HCT116 (cell line): Measurements from ENCODE around the gene BCR. TPM values are rescaled to one million over a fixed set of nuclear protein-coding genes. Genes with fewer than 3 reads are reported as not detected.

Experiments
- ATAC-seq: fragments of 200-7000 bp; cut with Tn5 transposase; 2 replicates; pipeline ENCODE4 v1.9.1; 2020; ENCODE audit warnings: mild to moderate bottlenecking, moderate library complexity
- BruUV-seq: library from RNA; stranded (reverse); fragments of 400-500 nt; replicated peaks from 2 replicates; lab custom pipeline; 2021; lab: Mats Ljungman, UMichigan
- CTCF ChIA-PET: fragments of 300-600 bp; sonication (Branson Sonifier 250); formaldehyde crosslinking; loops from one replicate; lab custom pipeline; 2021; ENCODE audit warnings: antibody characterized with exemption; lab: Charles Lee
- POLR2A ChIA-PET: fragments of 300-600, 350-600 bp; sonication (Branson Sonifier 250); formaldehyde crosslinking; loops from one replicate; lab custom pipeline; 2021; ENCODE audit warnings: antibody characterized with exemption; lab: Charles Lee
- RAD21 ChIA-PET, 2 experiments: fragments of 300-600 bp; sonication (Branson Sonifier 250); formaldehyde crosslinking; loops; one replicate each; lab custom pipeline; 2023; ENCODE audit warnings: low total read pairs in 2 of 2; ENCODE audit not compliant: uncharacterized antibody in 2 of 2, unreplicated experiment in 2 of 2, low non-redundant PET in 1 of 2; lab: Charles Lee
- DNase-seq: peaks from one replicate; pipeline ENCODE4 v3.0.0-alpha.2; 2010; ENCODE audit warnings: low read depth, low spot score
- H2AFZ ChIP-seq: fragments of 200-600 bp; shearing (Covaris generic), sonication (generic); 2 replicates; pipeline ENCODE4 v1.6.1; 2017; ENCODE audit warnings: low read depth, mixed run types, mixed read lengths, antibody characterized with exemption, low read length; ENCODE audit not compliant: poor library complexity, severe bottlenecking
- H3K27ac ChIP-seq: 2 replicates; pipeline ENCODE4 v1.5.1; 2012; ENCODE audit warnings: low read depth, low read length
- H3K27me3 ChIP-seq: fragments of 200-600 bp; sonication (generic); 2 replicates; pipeline ENCODE4 v1.6.1; 2016; ENCODE audit warnings: mixed run types, low read length, mixed read lengths; ENCODE audit not compliant: insufficient read depth
- H3K36me3 ChIP-seq, 2 experiments: fragments of 200-500 bp in 1 of 2; fragments of 200-600 bp in 1 of 2; sonication (Bioruptor generic) in 1 of 2; sonication (generic) in 1 of 2; 2 replicates each; pipeline versions ENCODE4 v1.5.1 to v1.6.1; 2014 to 2016; ENCODE audit warnings: low read length in 2 of 2, inconsistent platforms in 1 of 2, mixed read lengths in 1 of 2, mixed run types in 1 of 2; ENCODE audit not compliant: insufficient read depth in 2 of 2, control insufficient read depth in 1 of 2
- H3K4me1 ChIP-seq, 2 experiments: fragments of 200-600 bp in 1 of 2; sonication (generic) in 1 of 2; 2 replicates each; pipeline versions ENCODE4 v1.5.1 to v1.6.1; 2012 to 2017; ENCODE audit warnings: low read length in 2 of 2, inconsistent platforms in 1 of 2, mild to moderate bottlenecking in 1 of 2, mixed read lengths in 1 of 2, mixed run types in 1 of 2, moderate library complexity in 1 of 2; ENCODE audit not compliant: insufficient read depth in 2 of 2, control insufficient read depth in 1 of 2
- H3K4me2 ChIP-seq: fragments of 200-600 bp; sonication (generic); 2 replicates; pipeline ENCODE4 v1.6.1; 2017; ENCODE audit warnings: mixed run types, low read length, mixed read lengths
- H3K4me3 ChIP-seq, 2 experiments: fragments of 200-600 bp in 1 of 2; sonication (generic) in 1 of 2; replicated peaks in 1 of 2; 2 replicates each; pipeline ENCODE4 v1.5.1; 2011 to 2016; ENCODE audit warnings: low read length in 2 of 2, control low read depth in 1 of 2, low read depth in 1 of 2, mild to moderate bottlenecking in 1 of 2, mixed read lengths in 1 of 2, mixed run types in 1 of 2
- H3K79me2 ChIP-seq: fragments of 200-600 bp; sonication (generic); 2 replicates; pipeline ENCODE4 v1.6.1; 2017; ENCODE audit warnings: mild to moderate bottlenecking, mixed run types, low read length, moderate library complexity, mixed read lengths; ENCODE audit not compliant: insufficient read depth
- H3K9ac ChIP-seq: fragments of 200-600 bp; sonication (generic); 2 replicates; pipeline ENCODE4 v1.6.1; 2016; ENCODE audit warnings: low read length, mixed read lengths
- H3K9me2 ChIP-seq: fragments of 200-600 bp; sonication (generic), shearing (Covaris generic); 2 replicates; pipeline ENCODE4 v1.6.1; 2017; ENCODE audit warnings: mixed run types, mild to moderate bottlenecking, moderate library complexity; ENCODE audit not compliant: insufficient read depth
- H3K9me3 ChIP-seq, 2 experiments: fragments of 200-500 bp in 1 of 2; fragments of 200-600 bp in 1 of 2; sonication (Bioruptor generic) in 1 of 2; sonication (generic) in 1 of 2; 2 replicates each; pipeline ENCODE4 v1.6.1; 2014 to 2017; ENCODE audit warnings: low read length in 2 of 2, mixed read lengths in 2 of 2, inconsistent platforms in 1 of 2, low read depth in 1 of 2, mild to moderate bottlenecking in 1 of 2, mixed run types in 1 of 2, moderate library complexity in 1 of 2; ENCODE audit not compliant: control insufficient read depth in 1 of 2, insufficient read depth in 1 of 2
- H4K20me1 ChIP-seq: fragments of 200-600 bp; sonication (generic), shearing (Covaris generic); 2 replicates; pipeline ENCODE4 v1.6.1; 2017; ENCODE audit warnings: mixed run types, mild to moderate bottlenecking, moderate library complexity; ENCODE audit not compliant: insufficient read depth
- CBX3 ChIP-seq: IDR thresholded peaks from 2 replicates; pipeline ENCODE4 v1.6.1; 2012; ENCODE audit warnings: low read depth
- CEBPB ChIP-seq: IDR thresholded peaks from 2 replicates; pipeline ENCODE4 v1.6.1; 2012; ENCODE audit warnings: low read depth
- ELF1 ChIP-seq: IDR thresholded peaks from 2 replicates; pipeline ENCODE4 v1.6.1; 2012; ENCODE audit warnings: low read depth, borderline replicate concordance
- EZH2 ChIP-seq: fragments of 200-600 bp; sonication (generic); IDR thresholded peaks from 2 replicates; pipeline ENCODE4 v1.6.1; 2017; ENCODE audit warnings: antibody characterized with exemption, mixed run types
- EZH2phosphoT487 ChIP-seq: fragments of 200-600 bp; IDR thresholded peaks from 2 replicates; pipeline ENCODE4 v1.6.1; 2018; ENCODE audit warnings: antibody characterized with exemption, borderline replicate concordance
- POLR2AphosphoS5 ChIP-seq: IDR thresholded peaks from 2 replicates; pipeline ENCODE4 v1.6.1; 2011; ENCODE audit warnings: mild to moderate bottlenecking, low read depth, low read length, moderate library complexity
- SIN3A ChIP-seq: IDR thresholded peaks from 2 replicates; pipeline ENCODE4 v1.6.1; 2012; ENCODE audit warnings: low read depth
- ZFX ChIP-seq: fragments of 450-650 bp; IDR thresholded peaks from 2 replicates; pipeline ENCODE4 v1.6.1; 2017
- intact Hi-C: fragments of 100-400 bp; cut with micrococcal nuclease; formaldehyde crosslinking; loops from 2 replicates; pipeline ENCODE4 v1.10.0; 2022
- total RNA-seq: library from RNA; stranded (reverse); gene quantifications from one replicate; pipeline ENCODE4 v1.2.1, GENCODE V29; 2021; ENCODE audit not compliant: unreplicated experiment
- TF ChIP-seq, protein P1 (sequence below): IDR thresholded peaks from 2 replicates; pipeline ENCODE4 v1.6.1; 2011; ENCODE audit warnings: mild to moderate bottlenecking, low read length, moderate library complexity; ENCODE audit not compliant: insufficient replicate concordance; ENCODE audit errors: extremely low read depth
- TF ChIP-seq, protein P2 (sequence below), 3 experiments: fragments of 200-600 bp in 1 of 3; sonication (generic) in 1 of 3; IDR thresholded peaks in 2 of 3; conservative IDR thresholded peaks in 1 of 3; 2 replicates each; pipeline ENCODE4 v1.5.1; 2012 to 2017; ENCODE audit warnings: low read depth in 2 of 3, low read length in 2 of 3, antibody characterized with exemption in 1 of 3, borderline replicate concordance in 1 of 3, control low read depth in 1 of 3, mild to moderate bottlenecking in 1 of 3, mixed read lengths in 1 of 3, mixed run types in 1 of 3, moderate library complexity in 1 of 3; ENCODE audit not compliant: insufficient read depth in 1 of 3

BCR gene
- total RNA-seq, 1 experiment from 2014 or later: 39.7 TPM

DNA sequence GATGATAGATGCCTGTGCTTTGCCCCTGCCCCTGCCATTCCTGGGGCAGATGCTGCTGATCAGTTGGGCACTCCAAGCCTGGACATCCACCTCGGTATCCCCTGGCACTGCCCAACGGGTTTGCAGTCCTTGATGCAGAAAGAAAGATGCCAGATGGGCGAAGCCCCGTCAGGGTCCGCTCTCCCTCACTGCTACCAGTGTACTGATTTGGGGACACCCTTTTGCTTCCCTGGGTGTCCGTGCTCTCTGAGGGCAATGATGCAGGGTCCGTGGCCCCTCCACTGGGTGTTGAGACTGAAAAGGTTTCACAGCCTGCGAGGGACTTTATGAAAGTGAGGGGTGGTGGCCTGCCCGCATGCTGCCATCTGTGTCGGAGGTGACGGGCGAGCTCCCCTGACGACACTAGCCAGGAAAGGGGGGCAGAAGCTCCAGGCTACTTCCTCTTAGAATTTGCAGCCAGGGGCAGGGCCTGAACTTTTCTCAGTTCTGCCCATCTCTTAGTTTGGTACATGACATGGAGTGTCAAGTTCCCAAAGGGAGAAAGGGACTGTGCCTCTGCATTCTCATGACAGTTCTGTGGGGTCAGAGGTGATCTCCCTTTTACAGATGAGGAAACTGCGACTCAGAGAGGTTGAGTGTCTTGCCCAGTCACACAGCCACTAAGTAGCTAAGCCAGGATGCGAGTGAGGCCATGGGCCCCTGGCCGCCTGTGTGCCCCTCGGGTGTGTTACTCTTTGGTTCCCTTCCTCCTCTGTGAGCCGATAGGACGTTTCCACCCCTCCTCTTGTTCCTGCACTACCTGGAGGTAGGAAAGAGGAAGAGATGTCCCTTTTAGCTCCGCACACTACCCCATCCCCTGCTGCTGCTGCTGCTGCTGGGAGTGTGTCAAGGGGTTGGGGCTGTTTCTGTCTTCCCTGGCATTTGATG lies 96.6 kb downstream of the BCR start:
- ChIA-PET CTCF (no interaction called here), POLR2A (no interaction called here), RAD21 (no interaction called here)
- H3K4me3 ChIP-seq: no peak overlapping the region
- BruUV-seq: no TSS peak
- no peak overlapping the region for H3K9ac ChIP-seq
- no peaks in the 10 kb centered on the region for H3K9me2 ChIP-seq
- intact Hi-C loops: no loop called here
- no peaks in the 10 kb centered on the region for H3K79me2 ChIP-seq
- no peak overlapping the region for H3K27ac ChIP-seq
- ATAC-seq: no peak
- no peaks in the 10 kb centered on the region for H3K27me3 ChIP-seq
- H2AFZ ChIP-seq: no peak overlapping the region
- no peak for TF ChIP-seq ZFX
- TF ChIP-seq EZH2: no peak
- TF ChIP-seq, protein P1, sequence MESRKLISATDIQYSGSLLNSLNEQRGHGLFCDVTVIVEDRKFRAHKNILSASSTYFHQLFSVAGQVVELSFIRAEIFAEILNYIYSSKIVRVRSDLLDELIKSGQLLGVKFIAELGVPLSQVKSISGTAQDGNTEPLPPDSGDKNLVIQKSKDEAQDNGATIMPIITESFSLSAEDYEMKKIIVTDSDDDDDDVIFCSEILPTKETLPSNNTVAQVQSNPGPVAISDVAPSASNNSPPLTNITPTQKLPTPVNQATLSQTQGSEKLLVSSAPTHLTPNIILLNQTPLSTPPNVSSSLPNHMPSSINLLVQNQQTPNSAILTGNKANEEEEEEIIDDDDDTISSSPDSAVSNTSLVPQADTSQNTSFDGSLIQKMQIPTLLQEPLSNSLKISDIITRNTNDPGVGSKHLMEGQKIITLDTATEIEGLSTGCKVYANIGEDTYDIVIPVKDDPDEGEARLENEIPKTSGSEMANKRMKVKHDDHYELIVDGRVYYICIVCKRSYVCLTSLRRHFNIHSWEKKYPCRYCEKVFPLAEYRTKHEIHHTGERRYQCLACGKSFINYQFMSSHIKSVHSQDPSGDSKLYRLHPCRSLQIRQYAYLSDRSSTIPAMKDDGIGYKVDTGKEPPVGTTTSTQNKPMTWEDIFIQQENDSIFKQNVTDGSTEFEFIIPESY: no peak
- no peak for TF ChIP-seq POLR2AphosphoS5
- TF ChIP-seq ELF1: no peak
- TF ChIP-seq SIN3A: no peak
- TF ChIP-seq CBX3: no peak
- TF ChIP-seq CEBPB: no peak
- TF ChIP-seq, protein P2, sequence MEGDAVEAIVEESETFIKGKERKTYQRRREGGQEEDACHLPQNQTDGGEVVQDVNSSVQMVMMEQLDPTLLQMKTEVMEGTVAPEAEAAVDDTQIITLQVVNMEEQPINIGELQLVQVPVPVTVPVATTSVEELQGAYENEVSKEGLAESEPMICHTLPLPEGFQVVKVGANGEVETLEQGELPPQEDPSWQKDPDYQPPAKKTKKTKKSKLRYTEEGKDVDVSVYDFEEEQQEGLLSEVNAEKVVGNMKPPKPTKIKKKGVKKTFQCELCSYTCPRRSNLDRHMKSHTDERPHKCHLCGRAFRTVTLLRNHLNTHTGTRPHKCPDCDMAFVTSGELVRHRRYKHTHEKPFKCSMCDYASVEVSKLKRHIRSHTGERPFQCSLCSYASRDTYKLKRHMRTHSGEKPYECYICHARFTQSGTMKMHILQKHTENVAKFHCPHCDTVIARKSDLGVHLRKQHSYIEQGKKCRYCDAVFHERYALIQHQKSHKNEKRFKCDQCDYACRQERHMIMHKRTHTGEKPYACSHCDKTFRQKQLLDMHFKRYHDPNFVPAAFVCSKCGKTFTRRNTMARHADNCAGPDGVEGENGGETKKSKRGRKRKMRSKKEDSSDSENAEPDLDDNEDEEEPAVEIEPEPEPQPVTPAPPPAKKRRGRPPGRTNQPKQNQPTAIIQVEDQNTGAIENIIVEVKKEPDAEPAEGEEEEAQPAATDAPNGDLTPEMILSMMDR (IDR thresholded peaks at IDR 0.05 in 2 of 3, conservative IDR thresholded peaks at IDR 0.05 in 1 of 3; ENCODE audit: borderline replicate concordance in 1 of 3, insufficient read depth in 1 of 3, low read depth in 2 of 3, low read length in 2 of 3): no peak
- no peak for TF ChIP-seq EZH2phosphoT487
- no peak overlapping the region for H3K4me2 ChIP-seq
- no peaks in the 10 kb centered on the region for H4K20me1 ChIP-seq
- no peaks in the 10 kb centered on the region for H3K9me3 ChIP-seq
- no peak for DNase-seq
- H3K4me1 ChIP-seq: peaks cover 9 to 13% of the 10 kb centered on the region in 2 experiments
- H3K36me3 ChIP-seq: peaks cover 12 to 16% of the 10 kb centered on the region in 2 experiments; a peak in 2 of 4 replicates
